Measurements from ENCODE around the gene TAS1R2. TPM values are rescaled to one million over a fixed set of nuclear protein-coding genes. Genes with fewer than 3 reads are reported as not detected.

TAS1R2 gene
- total and polyA plus RNA-seq, 2 of the 13 experiments (the other 11 are each of a cell fraction or from before 2014, with no cell fraction given): not detected

GRCh38 chr1:18866314-18866713, 6.9 kb upstream of the TAS1R2 start:
- no peak for DNase-seq (ENCODE audit: low spot score)

More at GRCh38 chr1:18866314-18866713, 6.9 kb upstream of the TAS1R2 start:
- no peak overlapping the region for H3K4me3 ChIP-seq (replicated peaks in 1 of 3; ENCODE audit: insufficient read depth in 1 of 3, low read depth in 2 of 3, low read length in 3 of 3)
- no peak for TF ChIP-seq DNMT1 (CRISPR knock-in tag; IDR thresholded peaks at IDR 0.05)
- no peak for TF ChIP-seq ZNF577 (CRISPR knock-in tag; IDR thresholded peaks at IDR 0.05; ENCODE audit: borderline replicate concordance, low read depth)
- no peak for TF ChIP-seq ZFAT (CRISPR knock-in tag; conservative IDR thresholded peaks at IDR 0.05)
- TF ChIP-seq HDAC6 (IDR thresholded peaks at IDR 0.05; ENCODE audit: low read depth, low read length): no peak
- TF ChIP-seq ZNF30 (CRISPR knock-in tag; IDR thresholded peaks at IDR 0.05): no peak
- TF ChIP-seq ZFY (CRISPR knock-in tag; IDR thresholded peaks at IDR 0.05): no peak
- TF ChIP-seq ZNF543 (CRISPR knock-in tag; IDR thresholded peaks at IDR 0.05): no peak
- no peak for TF ChIP-seq ZNF619 (CRISPR knock-in tag; IDR thresholded peaks at IDR 0.05)
- TF ChIP-seq RFX5 (IDR thresholded peaks at IDR 0.05; ENCODE audit: low read depth, low read length): no peak
- TF ChIP-seq HMGXB3 (CRISPR knock-in tag; IDR thresholded peaks at IDR 0.05; ENCODE audit: borderline replicate concordance): no peak
- no peak for TF ChIP-seq TBL1XR1 (IDR thresholded peaks at IDR 0.05; ENCODE audit: borderline replicate concordance, low read length, partially characterized antibody)
- TF ChIP-seq ZNF687 (CRISPR knock-in tag; IDR thresholded peaks at IDR 0.05): no peak
- no peak for FAIRE-seq
- H3K27me3 ChIP-seq (ENCODE audit: control insufficient read depth in 1 of 2, insufficient read depth in 2 of 2, low read length in 2 of 2): peaks cover 4 to 42% of the 10 kb centered on the region in 2 experiments
- no peak overlapping the region for H2AFZ ChIP-seq (ENCODE audit: low read length)
- H4K20me1 ChIP-seq (ENCODE audit: insufficient read depth, low read length): peaks cover 5% of the 10 kb centered on the region; the same call in 1 of the 2 replicates
- peaks cover 10% of the 10 kb centered on the region for H3K4me1 ChIP-seq (ENCODE audit: insufficient read depth, low read length)
- no TSS peak for BruUV-seq (replicated peaks)
- H3K36me3 ChIP-seq (replicated peaks in 1 of 2; ENCODE audit: control insufficient read depth in 1 of 2, insufficient read depth in 2 of 2, low read length in 2 of 2): no peaks in the 10 kb centered on the region
- in situ Hi-C loops (cut with HindIII; ENCODE audit: extremely low pct_ligation_motif_present, low pct_unique_long_range_greater_than_20kb): no loop called here
- H3K9ac ChIP-seq (ENCODE audit: insufficient read depth, low read depth, low read length): no peak overlapping the region
- no peak overlapping the region for H3K4me2 ChIP-seq (ENCODE audit: low read depth, low read length)
- no peaks in the 10 kb centered on the region for H3K9me3 ChIP-seq (ENCODE audit: low read length)
- H3K79me2 ChIP-seq (ENCODE audit: insufficient read depth, low read length): no peaks in the 10 kb centered on the region
- ATAC-seq: peak; percentile 4; the same call in 1 of the 3 replicates
- H3K27ac ChIP-seq (ENCODE audit: extremely low read length, insufficient read depth, low read length): no peak overlapping the region
- WGBS (ENCODE audit: low lambda C conversion rate): 7% methylated on average over 6 of the region's 6 CpGs
- intact Hi-C loops (cut with micrococcal nuclease; ENCODE audit: unreplicated experiment): no loop called here
- POLR2A ChIA-PET: no interaction called here
- CTCF ChIA-PET (ENCODE audit: low intra/inter-chr PET ratio, low total read pairs): no interaction called here

Measured in HepG2 (cell line).